Measurements from ENCODE around the gene BMERB1.
"Not testable (repeated sequence)": the region's sequence is repeated elsewhere in the genome, so short reads cannot be mapped to it uniquely, and the experiment has no call there.

GRCh38 chr16:15396509-15396829 lies 37.9 kb upstream of the BMERB1 start:
- not testable (repeated sequence) for TF ChIP-seq CTCF, POLR2A, EP300, POLR2AphosphoS5 (IDR thresholded peaks at IDR 0.05)
